ENCODE results near the gene CRHR2.
"Not testable (repeated sequence)": the region's sequence is repeated elsewhere in the genome, so short reads cannot be mapped to it uniquely, and the experiment has no call there.

CRHR2 gene

GRCh38 chr7:30682212-30683083 is at the start of gene CRHR2:
Gene CRHR2 (minus strand): TSS chr7:30682456. CDS start chr7:30682280, 176 bp downstream.
- DNase-seq: no peak

DNA sequence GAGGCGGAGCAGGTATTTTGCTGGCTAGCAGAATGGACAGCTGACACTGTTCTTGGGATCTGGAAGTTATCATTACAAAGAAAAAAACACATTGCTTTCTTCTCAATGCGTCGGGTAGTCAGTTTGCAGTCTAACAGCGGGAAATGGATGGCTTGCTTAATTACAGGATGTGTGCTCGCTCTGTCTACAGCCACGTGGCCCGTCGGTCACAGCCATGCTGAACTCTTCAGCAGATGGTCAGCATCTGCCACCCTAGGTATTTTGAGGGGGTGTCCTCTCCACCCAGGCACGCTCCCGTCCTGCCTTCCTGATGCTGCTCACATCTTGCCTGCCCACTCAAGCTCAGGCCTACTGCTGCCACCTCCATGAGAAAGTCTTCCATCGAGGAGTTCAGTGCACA is 49.3 kb upstream of the CRHR2 start:
- no peak for DNase-seq

GRCh38 chr7:30730996-30731395 is 48.7 kb upstream of the CRHR2 start:
- DNase-seq: no peak

DNA sequence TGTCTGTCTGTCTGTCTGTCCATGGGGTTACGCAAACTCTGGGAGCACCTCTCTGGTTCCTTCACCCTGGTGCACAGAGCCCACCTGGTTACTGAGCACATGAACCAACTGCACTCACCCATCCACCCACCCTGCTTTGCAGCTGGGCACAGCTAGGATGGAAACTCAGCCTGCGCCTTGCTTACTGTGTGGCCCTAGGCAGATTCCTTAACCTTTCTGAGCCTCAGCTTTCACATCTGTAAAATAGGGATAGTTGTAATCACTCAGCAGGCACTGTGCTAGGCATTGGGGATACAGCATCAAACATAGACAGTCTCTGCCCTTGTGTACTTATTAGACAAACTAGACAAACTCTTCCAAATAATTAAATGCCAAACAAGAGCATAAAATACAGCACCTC is 47.8 kb upstream of the CRHR2 start:
- no peak for DNase-seq

DNA sequence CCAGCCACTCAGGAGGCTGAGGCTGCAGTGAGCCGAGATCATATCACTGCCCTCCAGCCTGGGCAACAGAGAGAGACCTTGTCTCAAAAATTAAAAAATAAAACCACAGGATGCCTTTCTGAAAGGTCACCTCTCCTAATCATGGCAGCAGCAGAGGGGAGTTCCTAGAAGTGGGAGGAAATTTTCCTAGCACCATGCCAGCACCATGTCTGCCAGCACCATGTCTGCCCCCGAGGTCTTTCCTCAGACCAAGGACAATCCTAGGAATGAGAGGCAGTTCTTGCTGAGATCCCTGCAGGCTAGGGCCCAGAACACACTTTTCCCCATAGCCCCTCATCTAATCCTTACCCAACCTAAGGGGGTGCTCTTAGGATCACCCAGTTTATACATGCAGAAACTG is 47.4 kb upstream of the CRHR2 start:
- DNase-seq: no peak

DNA sequence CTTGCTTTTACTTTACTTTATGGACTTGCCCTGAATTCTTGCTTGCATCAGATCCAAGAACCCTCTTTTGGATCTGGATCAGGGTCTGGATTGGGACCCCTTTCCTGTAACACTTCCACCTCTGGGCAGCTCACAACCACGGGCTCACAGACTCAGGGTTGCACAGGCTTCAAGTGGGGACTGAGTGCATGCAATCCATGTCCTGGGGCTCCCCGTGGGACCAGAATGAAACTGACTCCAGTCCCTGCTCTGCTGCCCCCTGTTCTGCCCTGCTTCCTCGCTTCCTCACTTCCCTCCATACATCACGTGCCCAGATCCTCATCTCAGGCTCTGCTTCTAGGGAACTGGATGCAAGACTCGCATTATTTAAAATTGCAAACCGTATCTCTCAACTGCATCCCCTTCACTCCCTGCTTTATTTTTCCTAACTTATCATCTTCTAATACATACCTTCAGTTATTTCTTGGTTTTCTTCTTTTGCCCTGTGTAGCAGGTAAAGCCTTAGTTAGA is 46.4 kb upstream of the CRHR2 start:
- no peak for DNase-seq

- no peak for DNase-seq
Observed at GRCh38 chr7:30727061-30727945, 45.0 kb upstream of the CRHR2 start.

- DNase-seq: no peak
Observed at GRCh38 chr7:30726296-30727006, 44.2 kb upstream of the CRHR2 start.

GRCh38 chr7:30723776-30724175 is 41.5 kb upstream of the CRHR2 start:
- no peak for DNase-seq

GRCh38 chr7:30722671-30723070 is 40.4 kb upstream of the CRHR2 start:
- DNase-seq: no peak

DNA sequence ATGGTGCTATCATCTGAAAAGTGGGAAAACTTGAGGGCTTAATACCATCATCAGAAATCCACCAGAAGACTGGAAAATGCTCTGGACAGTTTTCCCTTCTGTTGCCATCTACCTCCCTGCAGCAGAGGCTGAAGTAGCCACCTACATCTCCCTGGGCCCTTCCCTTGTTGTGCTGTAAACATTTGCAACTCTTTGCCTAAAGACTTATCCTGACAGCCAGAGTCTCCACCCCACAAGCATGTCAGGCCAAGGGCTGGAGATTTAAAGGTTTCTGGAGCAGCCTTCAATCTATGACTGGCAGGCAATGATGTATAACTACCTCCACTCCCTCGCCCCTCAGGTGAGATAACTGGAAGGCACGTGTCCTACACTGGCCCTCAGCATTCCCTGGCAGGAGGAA is 39.9 kb upstream of the CRHR2 start:
- DNase-seq: no peak

- DNase-seq: no peak
Observed at GRCh38 chr7:30721211-30721610, 39.0 kb upstream of the CRHR2 start.

DNA sequence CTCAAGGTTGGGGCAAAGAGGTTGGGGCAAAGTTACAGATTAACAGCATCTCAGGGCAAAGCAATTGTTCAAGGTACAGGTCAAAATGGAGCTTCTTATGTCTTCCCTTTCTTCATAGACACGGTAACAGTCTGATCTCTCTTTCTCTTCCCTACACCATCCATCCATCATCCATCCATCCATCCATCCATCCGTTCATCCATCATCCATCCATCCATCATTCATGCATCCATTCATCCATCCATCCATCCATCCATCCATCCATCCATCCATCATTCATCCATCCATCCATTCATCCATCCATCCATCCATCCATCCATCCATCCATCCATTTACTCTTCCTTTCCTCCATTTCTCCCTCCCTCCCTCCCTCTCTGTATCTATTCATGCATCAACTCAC is 37.2 kb upstream of the CRHR2 start:
- DNase-seq: not testable (repeated sequence)

DNA sequence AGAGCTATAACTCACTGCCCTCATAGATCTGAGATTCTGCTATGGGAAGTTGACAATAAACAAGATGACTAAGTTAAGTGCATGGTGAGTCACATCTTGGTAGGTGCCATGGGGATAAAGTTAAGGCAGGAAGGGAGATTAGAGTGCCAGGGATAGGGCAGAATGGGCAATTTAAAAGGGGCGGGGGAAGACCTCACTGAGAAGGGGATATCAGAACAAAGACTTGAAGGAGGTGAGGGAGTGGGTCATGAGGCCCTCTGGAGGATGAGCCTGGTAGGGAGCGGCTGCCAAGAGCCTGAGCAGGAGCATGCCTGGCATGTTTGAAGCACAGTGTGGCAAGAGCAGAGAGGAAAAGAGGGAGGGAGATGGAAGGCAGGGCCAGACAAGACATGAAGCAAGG is 34.9 kb upstream of the CRHR2 start:
- DNase-seq: no peak

GRCh38 chr7:30714129-30714528 is 31.9 kb upstream of the CRHR2 start:
- DNase-seq: no peak

GRCh38 chr7:30713392-30713791 is 31.1 kb upstream of the CRHR2 start:
- no peak for DNase-seq

GRCh38 chr7:30710669-30711068 is 28.4 kb upstream of the CRHR2 start:
- DNase-seq: no peak

- no peak for DNase-seq
Observed at GRCh38 chr7:30709549-30709948, 27.3 kb upstream of the CRHR2 start.

GRCh38 chr7:30708983-30709382 is 26.7 kb upstream of the CRHR2 start:
- DNase-seq: no peak

- DNase-seq: no peak
Observed at GRCh38 chr7:30708412-30708811, 26.2 kb upstream of the CRHR2 start.

DNA sequence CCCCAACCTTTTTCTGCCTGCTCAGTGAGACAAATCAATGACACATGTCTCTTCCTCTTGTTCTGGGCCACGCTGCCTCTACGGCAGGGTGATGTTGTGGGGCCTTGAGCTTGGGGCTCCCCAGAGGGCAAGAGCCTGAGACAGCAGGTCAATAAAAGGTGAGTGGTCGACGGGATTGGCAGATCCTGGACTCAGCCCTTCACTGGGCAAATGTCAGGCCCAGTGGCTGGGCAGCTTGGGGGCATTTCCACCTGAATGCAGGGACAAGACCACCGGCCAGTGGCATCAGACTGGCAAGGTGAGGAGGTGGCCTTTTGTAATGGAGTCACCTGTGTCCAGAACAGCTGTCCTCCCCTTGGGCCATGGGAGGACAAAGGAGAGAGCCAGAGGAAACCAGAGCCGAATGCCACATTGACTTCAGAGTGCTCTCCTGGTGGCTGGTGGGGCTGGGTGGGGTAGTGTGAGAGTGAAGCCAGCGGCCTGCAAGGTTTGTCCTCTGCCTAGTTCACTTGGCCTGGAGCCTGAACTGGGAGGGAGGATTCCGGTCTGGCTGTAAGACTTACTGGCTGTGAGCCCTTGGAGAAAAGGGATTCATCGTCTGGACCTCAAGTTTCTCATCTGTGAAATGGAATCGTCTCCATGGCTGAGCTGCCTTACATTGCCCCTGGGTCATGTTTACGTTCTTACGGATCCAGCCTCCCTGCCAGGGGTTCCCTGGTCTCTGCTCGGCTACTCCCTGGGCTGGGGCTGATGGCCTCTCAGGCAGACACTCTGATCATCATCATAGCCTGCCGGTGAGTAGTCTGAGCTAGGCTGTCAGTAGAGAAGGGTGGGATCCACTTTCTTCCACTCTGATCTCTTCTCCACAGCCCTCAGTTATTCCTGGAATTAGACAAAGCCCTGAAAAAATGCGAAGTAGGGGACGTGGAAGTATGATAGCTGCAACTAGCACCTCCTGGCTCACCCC is 25.4 kb upstream of the CRHR2 start:
- no peak for DNase-seq

- DNase-seq: no peak
Observed at GRCh38 chr7:30706908-30707307, 24.7 kb upstream of the CRHR2 start.

All from NCI-H345 (cell line).